Sigmoid colon (tissue), 4 donors: ENCODE data around the gene SPTBN4.

Experiments
- CTCF ChIP-seq, 4 experiments: fragments of 450-650 bp in 3 of 4; fragments of 200-600 bp in 1 of 4; IDR thresholded peaks; one replicate each; pipeline ENCODE4 v1.5.1; 2016 to 2019; ENCODE audit warnings: antibody characterized with exemption in 4 of 4, mild to moderate bottlenecking in 3 of 4, moderate library complexity in 2 of 4
- EP300 ChIP-seq, 4 donors: sonication (generic); formaldehyde crosslinking; IDR thresholded peaks; one replicate each; pipeline ENCODE4 v1.6.1; 2017; ENCODE audit warnings: antibody characterized with exemption in 4 of 4
- POLR2A ChIP-seq, 2 donors: fragments of 450-650 bp; IDR thresholded peaks; one replicate each; pipeline ENCODE4 v1.6.1; 2016; ENCODE audit warnings: antibody characterized with exemption in 2 of 2, mild to moderate bottlenecking in 2 of 2, moderate library complexity in 2 of 2

DNA sequence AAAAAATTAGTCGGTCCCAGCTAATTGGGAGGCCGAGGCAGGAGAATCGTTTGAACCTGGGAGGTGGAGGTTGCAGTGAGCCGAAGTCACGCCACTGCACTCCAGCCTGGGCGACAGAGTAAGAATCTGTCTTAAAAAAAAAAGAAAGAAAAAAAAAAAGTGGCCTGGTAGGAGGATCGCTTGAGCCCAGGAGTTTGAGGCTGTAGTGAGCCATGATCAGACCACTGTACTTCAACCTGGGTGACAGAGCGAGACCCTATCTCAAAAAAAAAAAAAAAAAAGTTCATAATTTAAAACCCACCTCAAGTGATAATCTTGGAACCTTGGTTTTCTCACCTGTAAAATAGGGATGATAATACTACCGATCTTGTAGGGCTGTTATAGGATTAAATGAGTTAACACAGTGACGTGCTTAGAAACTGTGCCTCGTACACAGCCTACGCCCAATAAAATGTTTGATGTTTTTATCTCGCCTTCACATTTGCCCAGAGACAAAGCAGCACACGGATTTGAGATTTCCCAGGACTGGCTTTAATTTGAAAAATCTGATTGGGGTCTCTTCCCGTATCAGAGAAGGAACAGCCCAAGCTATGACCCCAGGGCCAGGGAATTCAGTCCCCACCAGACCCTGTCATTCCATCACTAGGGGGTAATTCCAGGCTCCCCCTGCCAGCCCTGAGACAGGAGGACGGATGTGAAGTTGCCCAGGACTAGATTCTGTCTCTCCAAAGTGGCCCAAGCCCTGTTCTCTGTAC lies 44.6 kb upstream of the SPTBN4 start:
- no peak for TF ChIP-seq CTCF (IDR thresholded peaks at IDR 0.05)
- TF ChIP-seq POLR2A (IDR thresholded peaks at IDR 0.05), result no peak
- TF ChIP-seq EP300 (IDR thresholded peaks at IDR 0.05), result peak in 1 of 4 donors; percentile 59
